Measurements from ENCODE around the gene METTL18.
A peak's percentile ranks its signal among the peaks of the same experiment; 100 is the strongest.
"Not testable (repeated sequence)": the region's sequence is repeated elsewhere in the genome, so short reads cannot be mapped to it uniquely, and the experiment has no call there.

The METTL18 gene

GRCh38 chr1:169794530-169795416 is at the start of gene METTL18:
Gene METTL18, minus strand, starts transcription at chr1:169794907. Its CDS starts 1,212 bp downstream, at chr1:169793695.
- peak; percentile 92 to 93 for DNase-seq

DNA sequence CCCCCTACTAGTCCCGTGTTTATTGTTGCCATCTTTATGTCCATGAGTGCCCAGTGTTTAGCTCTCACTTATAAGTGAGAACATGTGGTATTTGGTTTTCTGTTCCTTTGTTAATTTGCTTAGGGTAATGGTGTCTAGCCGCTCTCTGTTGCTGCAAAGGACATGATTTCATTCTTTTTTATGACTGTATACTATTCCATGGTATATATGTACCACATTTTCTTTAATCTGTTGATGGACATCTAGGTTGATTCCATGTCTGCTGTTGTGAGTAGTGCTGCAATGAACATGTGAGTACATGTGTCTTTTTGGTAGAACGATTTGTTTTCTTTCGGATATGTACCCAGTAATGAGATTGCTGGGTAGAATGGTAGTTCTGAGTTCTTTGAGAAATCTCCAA is 44.2 kb upstream of the METTL18 start:
- DNase-seq, result no peak

- no peak for DNase-seq
Measured at GRCh38 chr1:169836198-169836597, 41.5 kb upstream of the METTL18 start.

- no peak for DNase-seq
Measured at GRCh38 chr1:169835647-169836046, 40.9 kb upstream of the METTL18 start.

GRCh38 chr1:169834869-169835268 is 40.2 kb upstream of the METTL18 start:
- no peak for DNase-seq

- no peak for DNase-seq
Measured at GRCh38 chr1:169833179-169833901, 38.6 kb upstream of the METTL18 start.

DNA sequence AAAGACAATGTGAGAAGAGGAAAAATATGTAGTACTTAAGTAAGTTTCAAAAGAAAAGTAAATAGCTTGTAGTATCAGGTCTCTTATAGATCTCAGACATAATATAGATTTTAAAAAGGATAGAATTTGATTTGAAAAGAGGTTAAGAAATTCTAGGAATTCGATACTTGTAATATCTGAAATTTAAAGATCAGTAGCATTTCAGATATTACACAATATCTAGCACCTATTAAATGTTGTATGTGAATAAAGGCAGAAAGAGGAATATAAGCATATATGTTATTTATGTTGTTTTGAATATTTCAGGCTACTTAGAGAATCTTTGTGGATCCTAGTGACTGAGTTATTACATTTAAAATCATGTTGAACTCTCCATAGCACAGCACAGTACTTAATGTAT is 35.0 kb upstream of the METTL18 start:
- no peak for DNase-seq

GRCh38 chr1:169824153-169824552 is 29.4 kb upstream of the METTL18 start:
- DNase-seq, result no peak

DNA sequence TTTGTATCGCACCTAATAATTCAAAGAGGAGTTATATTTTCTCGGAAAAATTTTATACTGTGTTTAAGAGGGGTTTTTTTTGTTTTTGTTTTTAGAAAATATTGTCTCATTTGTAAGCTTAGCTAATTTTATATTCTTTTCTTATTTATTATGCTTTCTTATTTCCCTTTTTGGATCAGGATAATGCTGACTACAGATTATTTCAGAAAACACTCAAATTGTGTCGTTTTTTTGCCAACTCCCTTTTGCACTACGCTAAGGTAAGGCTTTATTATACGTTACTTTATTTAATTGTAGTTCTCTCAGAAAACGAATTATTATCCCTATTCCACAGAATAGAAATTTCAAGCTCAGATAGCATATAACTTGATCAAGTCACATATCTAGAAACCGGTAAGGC is 26.8 kb upstream of the METTL18 start:
- no peak for DNase-seq

- no peak for DNase-seq
Measured at GRCh38 chr1:169816617-169817016, 21.9 kb upstream of the METTL18 start.

- no peak for DNase-seq
Measured at GRCh38 chr1:169814265-169814664, 19.6 kb upstream of the METTL18 start.

GRCh38 chr1:169812131-169812530 is 17.4 kb upstream of the METTL18 start:
- no peak for DNase-seq

GRCh38 chr1:169811418-169812035 is 16.8 kb upstream of the METTL18 start:
- DNase-seq, result not testable (repeated sequence)

GRCh38 chr1:169809370-169810095 is 14.8 kb upstream of the METTL18 start:
- no peak for DNase-seq

GRCh38 chr1:169804941-169805340 is 10.2 kb upstream of the METTL18 start:
- DNase-seq, result no peak

- DNase-seq, result no peak
Measured at GRCh38 chr1:169802888-169803287, 8.2 kb upstream of the METTL18 start.

GRCh38 chr1:169797281-169797680 is 2.6 kb upstream of the METTL18 start:
- no peak for DNase-seq

GRCh38 chr1:169796274-169796810 is 1.6 kb upstream of the METTL18 start:
- no peak for DNase-seq

DNA sequence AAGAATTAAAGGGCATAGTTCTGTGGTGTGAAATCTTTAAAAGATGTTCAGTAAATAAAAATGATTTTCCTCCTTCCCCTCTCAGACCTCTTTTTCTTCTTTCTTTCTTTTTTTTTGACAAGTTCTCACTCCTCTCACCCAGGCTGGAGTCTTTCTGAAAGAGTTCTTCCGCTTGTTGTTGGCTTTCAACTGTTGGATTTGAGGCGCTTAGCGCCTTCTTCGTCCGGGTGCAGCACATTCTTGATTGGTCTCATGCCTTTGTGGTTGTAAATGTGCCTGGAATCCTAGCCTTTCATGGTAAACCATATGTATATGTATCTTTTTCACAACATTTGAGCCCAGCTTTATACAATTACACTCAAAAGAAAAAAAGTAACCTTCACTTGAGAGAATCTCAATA is 980 bp upstream of the METTL18 start:
- DNase-seq, result peak in 1 of 2 experiments; percentile 24

GRCh38 chr1:169793730-169794129 is 977 bp downstream of the METTL18 start:
- no peak for DNase-seq

- DNase-seq, result no peak
Measured at GRCh38 chr1:169788402-169788801, 6.3 kb downstream of the METTL18 start.

GRCh38 chr1:169786974-169787373 is 7.7 kb downstream of the METTL18 start:
- no peak for DNase-seq

GRCh38 chr1:169785267-169785666 is 9.4 kb downstream of the METTL18 start:
- no peak for DNase-seq
